GM19455 (cell line): ENCODE results near the gene DR1.
"Not testable (repeated sequence)": the region's sequence is repeated elsewhere in the genome, so short reads cannot be mapped to it uniquely, and the experiment has no call there.

Experiments used
- ATAC-seq: cut with Tn5 transposase; IDR thresholded peaks from one replicate; pipeline ENCODE4 v1.9.1; 2021; ENCODE audit not compliant: unreplicated experiment

Gene DR1

DNA sequence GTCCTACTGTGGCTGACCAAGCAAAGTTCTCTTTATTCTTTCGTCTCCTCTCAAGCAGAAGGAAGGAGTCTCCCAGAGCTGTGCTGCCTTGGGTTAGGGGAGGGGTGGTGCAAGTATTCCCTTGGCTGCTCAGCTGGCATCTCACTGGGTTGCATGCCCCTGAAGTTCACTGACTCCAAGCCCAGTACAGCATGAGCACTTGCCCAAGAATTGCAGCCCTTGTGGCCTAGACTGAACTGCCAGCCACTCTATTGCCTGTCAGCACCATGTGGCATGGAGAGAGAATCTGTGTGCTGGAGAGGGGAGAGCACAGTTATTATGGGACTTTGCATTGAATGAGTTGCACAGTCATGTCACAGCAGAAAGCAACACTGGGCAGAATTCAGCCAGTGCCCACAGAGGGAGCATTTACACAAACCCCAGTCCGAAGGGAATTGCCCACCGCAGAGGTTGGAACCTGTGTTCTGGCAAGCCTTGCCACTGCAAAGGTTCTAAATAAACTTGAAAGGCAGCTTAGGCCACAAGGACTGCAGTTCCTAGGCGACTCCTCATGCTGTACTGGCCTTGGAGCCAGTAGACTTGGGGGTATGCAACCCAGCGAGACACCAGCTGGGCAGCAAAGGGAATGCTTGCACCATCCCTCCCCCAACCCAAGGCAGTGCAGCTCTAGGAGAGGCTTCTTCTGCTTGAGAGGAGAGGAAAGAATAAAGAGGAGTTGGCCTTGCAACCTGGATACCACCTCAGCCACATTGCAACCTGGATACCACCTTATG is 28.8 kb downstream of the DR1 start:
- ATAC-seq, result no peak

DNA sequence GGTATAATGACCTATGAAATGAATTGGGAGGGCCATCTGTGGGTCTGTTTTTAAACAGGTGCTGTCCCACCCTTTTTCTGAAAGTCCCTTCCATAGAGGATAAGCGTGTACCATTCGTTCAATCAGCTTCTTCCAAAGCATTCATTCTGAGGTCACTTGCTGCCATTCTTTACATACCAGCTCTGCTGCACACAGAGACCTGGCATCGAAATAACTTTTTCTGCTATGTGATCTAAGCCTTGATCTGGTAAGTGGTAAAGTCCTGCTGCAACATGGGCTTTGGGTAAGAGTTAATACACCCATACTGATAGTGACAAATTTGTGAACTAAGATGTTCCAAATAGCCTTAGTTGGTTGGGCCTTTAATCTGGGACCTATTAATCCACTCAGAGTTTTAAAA is 38.9 kb downstream of the DR1 start:
- ATAC-seq, result no peak

DNA sequence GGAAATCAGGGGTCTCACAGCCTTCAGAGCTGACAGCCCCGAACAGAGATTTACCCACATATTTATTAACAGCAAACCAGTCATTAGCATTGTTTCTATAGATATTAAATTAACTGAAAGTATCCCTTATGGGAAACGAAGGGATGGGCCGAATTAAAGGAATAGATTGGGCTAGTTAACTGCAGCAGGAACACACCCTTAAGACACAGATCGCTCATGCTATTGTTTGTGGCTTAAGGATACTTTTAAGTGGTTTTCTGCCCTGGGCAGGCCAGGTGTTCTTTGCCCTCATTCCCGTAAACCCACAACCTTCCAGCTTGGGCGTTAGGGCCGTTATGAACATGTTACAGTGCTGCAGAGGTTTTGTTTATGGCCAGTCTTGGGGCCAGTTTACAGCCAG is 40.6 kb downstream of the DR1 start:
- not testable (repeated sequence) for ATAC-seq

DNA sequence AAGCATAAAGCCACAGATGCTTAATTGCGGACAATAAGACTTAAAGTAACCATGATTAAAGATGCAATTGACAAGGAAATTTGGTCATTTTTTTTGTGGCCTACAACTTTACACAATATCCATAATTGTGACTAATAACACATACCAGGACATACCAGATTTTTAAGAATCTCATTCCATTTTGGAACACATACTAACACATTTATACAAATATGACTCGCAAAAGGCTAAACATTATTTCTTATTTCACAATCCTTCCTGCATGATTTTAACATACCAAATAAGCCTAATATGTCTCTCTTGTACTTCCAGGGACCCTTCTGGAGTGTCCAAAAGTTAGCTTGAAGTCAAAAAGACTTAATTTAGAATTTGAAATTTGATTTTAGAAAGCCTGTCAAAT is 48.8 kb downstream of the DR1 start:
- ATAC-seq, result no peak

DNA sequence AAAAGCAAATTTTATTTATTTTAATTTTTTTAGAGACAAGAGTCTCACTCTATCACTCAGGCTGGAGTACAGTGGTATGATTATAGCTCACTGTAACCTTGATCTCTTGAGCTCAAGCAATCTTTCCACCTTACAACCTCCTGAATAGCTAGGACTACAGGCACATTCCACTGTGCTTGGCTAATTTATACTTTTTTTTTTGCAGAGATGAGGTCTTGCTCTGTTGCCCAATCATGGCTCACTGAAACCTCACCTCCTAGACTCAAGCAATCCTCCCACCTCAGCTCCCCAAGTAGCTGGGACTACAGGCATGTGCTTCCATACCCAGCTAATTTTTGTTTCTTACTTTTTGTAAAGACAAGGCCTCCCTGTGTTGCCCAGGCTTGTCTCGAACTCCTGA is 49.5 kb downstream of the DR1 start:
- no peak for ATAC-seq

DNA sequence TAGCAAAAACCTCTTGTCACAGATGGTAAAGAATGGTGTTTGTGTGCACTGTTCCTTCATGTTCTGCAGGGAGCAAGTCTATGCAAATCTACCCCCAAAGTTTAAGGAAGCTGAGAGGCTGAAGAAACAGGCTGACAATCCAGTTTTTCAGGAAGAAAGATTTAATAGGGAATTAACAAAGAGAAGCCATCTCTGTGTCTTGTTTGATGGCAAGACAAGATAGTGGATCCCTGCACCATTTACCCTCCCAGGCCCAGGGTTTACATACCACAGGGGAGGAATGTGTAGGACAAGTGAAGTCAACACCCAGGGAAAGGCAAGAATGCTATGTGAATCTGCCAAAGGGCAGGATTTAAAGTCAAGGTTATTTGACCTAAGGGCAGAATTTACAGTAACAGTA is 54.1 kb downstream of the DR1 start:
- ATAC-seq, result no peak

DNA sequence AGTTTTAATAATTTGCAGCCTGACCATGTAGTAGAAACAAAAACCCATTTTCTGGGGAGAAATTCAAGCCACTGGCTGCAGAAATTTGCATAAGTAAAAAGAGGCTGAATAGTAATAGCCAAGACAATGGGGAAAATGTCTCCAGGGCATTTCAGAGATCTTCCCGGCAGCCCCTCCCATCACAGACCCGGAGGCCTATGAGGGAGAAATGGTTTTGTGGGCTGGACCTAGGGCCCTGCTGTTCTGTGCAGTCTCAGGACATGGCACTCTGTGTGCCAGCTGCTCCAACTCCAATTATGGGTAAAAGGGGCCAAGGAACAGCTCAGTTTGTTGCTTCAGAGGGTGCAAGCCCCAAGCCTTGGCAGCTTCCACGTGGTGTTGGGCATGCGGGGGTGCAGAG is 62.5 kb downstream of the DR1 start:
- ATAC-seq, result no peak

DNA sequence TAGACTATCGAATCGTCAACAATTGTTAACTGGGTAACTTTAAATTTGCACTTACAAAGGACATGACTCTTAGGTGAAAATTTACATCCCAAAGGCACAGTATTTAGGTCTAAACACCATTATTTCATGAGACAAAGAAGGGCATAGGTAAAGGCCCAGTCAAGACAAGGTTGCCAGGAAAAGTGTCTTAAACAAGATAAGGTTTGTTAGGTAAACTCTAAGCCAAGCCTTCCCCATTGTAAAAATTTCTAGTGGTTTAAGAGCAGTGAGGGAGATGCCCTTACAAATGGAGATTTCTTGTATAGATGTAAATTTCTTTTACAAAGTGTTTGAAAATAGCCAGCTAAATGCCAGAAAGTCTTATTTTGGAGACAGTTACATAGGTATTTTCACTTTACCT is 65.3 kb downstream of the DR1 start:
- no peak for ATAC-seq

DNA sequence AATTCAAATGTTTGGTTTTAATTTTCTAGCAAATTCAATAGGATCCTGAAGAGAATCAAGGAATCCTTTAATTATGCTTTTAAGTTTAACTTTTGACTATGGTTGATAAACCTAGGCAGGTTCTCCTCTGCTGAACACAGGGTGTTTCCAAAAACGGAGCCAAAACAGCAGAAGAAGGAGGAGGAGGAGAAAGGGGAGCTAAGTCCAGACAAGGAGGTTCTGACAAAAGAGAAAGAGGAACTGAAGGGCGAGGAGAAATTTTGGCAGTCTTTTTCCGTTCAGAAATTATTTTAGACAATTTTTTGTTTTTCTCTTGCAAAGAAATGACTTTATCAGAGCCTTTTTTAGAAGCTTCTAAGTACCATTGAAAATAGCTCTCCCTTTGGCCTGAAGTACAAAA is 69.0 kb downstream of the DR1 start:
- no peak for ATAC-seq

DNA sequence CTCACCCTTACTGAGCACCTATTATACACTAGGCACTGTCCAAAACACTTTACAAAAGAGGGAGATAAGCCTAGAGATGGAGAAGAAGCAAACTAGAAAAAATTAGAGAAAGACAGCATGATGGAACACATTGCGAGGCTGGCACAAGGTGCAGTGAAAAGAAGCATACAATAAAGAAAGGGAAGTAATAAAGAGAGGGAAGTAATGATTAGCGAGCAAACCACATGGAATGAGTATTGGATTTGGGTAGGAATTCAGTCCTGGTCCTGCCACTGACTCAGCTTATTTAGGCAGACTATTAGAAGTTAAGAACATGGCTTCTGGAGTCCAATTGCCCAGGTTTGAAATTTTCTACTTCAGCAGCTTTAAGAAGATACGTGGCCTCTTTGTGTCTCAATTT is 69.6 kb downstream of the DR1 start:
- no peak for ATAC-seq

DNA sequence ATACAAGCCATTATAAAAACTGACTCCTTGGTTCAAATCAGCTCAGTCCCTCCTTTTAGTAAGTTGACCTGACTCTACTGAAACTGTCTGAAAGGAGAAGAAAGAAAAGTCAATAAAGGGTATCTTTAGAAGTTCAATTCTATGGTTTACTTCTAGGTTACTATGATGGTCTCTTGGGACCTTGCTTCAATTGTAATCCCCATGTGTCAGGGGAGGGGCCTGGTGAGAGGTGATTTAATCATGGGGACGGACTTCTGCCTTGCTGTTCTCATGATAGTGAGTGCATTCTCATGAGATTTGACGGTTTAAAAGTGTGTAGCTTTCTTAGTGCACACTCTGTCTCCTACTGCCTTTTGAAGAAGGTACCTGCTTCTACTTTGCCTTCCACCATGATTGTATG is 70.5 kb downstream of the DR1 start:
- no peak for ATAC-seq
